Astrocyte of the cerebellum (primary cell): ENCODE results near the gene SBNO2.
A peak's percentile ranks its signal among the peaks of the same experiment; 100 is the strongest.

Source experiments
- DNase-seq: peaks from one replicate; pipeline ENCODE4 v3.0.0-alpha.2; 2011; ENCODE audit warnings: low read depth
- H3K4me3 ChIP-seq: 2 replicates; pipeline ENCODE4 v1.5.1; 2011; ENCODE audit warnings: mild to moderate bottlenecking, low read depth, low read length, moderate library complexity
- CTCF ChIP-seq: IDR thresholded peaks from 2 replicates; pipeline ENCODE4 v1.5.1; 2012; ENCODE audit warnings: low read length, low read depth, moderate library complexity, mild to moderate bottlenecking; ENCODE audit errors: missing control alignments
- in situ Hi-C: cut with HindIII; loops from 2 replicates; pipeline ENCODE4 v1.10.0; 2017; ENCODE audit warnings: low sequenced_read_pairs

The SBNO2 gene

DNA sequence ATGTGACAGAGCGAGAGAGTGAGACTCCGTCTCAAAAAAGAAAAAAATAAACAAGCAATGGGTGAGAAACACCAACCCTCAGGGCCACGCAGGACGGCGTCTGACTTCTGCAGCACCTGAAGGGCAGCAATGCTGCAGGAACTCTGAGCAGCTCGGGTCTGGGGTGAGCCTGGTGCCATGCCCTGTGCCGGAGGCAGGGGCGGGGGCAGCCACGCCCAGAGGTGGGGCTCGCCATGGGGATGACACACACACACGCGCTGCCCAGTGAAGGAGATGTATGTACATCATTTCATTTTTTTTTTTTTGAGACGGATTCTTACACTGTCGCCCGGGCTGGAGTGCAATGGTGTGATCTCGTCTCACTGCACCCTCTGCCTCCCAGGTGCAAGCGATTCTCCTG lies 46.0 kb downstream of the SBNO2 start:
- in situ Hi-C loops: no loop called here
- TF ChIP-seq CTCF: no peak
- H3K4me3 ChIP-seq: no peak overlapping the region
- no peak for DNase-seq

DNA sequence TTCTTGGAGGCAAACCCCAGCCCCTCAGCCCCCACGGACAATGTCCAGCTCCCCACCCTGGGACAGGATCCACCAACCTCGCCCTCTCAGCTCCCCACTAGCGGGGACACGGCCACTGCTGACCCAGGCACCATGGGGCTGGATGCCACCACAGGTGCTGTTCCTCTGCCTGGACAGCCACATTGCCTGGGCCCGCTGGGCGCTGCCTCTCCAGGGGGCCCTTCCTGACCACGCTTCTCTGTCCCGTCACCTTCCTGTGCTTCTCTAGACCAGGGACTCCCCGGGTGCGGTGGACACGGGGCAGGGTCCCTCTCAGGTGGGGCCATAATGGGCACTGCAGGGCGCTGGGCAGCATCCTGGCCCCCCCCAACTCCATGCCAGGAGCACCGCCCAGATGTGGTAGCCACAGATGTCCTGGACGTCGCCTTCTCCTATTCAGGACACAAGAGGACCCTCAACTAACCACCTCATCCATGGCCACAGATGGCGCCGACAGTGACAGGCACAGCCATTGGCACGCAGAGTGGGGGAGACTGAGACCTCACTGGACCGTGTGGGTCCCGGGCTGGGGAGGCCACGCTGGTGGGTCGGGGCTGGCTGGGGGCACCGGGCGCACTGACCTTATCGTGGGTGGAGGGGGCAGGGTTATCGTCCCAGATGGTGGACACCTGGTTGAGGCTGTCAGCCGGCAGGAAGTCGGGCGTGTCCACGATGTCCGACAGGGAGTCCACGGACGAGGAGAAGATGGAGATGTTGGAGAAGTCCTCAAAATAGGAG lies 46.9 kb downstream of the SBNO2 start:
- in situ Hi-C loops: no loop called here
- DNase-seq: no peak
- no peak for TF ChIP-seq CTCF
- no peak overlapping the region for H3K4me3 ChIP-seq

GRCh38 chr19:1125601-1126467 lies 48.2 kb downstream of the SBNO2 start:
- DNase-seq: no peak
- in situ Hi-C loops: no loop called here
- H3K4me3 ChIP-seq: no peak overlapping the region
- TF ChIP-seq CTCF: no peak

- TF ChIP-seq CTCF: peak; percentile 6
- in situ Hi-C loops: no loop called here
- no peak for DNase-seq
- H3K4me3 ChIP-seq: no peak overlapping the region
Measured at GRCh38 chr19:1123885-1124677, 50.0 kb downstream of the SBNO2 start.

DNA sequence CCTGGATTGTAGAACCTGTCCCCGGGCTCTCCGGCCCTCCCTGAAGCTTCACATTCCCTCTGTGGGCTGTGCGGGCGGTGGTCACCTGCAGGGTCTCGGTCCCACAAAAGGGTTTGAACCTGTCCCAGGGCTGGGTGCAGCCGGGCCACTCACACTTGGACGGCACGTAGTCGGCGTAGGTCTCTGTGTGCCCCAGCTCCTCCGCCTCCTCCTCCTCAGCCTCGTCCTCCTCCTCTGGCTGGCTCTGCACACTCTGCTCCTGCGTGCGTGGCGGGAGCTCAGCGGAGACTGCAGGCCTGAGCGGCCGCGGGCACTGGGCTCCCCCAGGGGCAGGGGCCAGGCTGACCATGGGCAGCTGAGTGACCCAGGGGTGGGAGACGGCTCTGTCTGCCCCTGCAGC lies 50.7 kb downstream of the SBNO2 start:
- no peak overlapping the region for H3K4me3 ChIP-seq
- in situ Hi-C loops: no loop called here
- TF ChIP-seq CTCF: no peak
- no peak for DNase-seq

DNA sequence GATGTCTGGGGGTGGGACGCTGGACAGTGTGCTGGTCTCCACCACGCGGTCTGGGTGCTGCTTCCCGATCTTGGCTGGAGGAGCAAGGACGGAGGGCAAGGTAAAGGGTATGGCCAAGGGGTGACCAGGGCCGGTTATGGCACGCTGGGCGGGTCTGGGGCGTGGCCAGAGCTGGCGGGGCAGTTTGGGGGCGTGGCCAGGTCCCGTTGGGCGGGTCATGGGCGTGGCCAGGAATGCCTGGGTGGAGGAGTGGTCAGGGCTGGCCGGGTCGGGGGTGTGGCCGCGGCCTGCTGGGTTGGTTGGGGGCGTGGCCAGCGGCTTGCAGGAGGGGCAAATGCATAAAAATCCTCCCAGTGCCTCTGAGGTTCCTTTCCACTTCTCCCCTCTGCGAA lies 51.1 kb downstream of the SBNO2 start:
- in situ Hi-C loops: no loop called here
- no peak for DNase-seq
- no peak overlapping the region for H3K4me3 ChIP-seq

More for the DNA sequence above, 51.1 kb downstream of the SBNO2 start:
- no peak for TF ChIP-seq CTCF
